ENCODE results near the gene EVC.

Gene EVC

DNA sequence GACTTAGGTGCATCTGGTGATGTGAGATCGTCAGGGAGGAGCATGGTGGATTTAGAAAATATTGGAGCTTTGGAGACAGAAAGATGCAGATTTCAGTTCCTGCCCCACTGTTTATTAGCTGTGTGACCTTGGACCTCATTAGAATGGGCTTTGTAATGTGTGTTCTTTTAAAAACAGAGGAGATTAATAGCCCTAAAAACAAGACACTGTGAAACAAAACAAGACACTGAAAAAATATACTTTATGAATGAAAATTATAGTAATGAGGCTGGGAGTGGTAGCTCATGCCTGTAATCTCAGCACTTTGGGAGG is 79.5 kb downstream of the EVC start:
- TF ChIP-seq, protein P1, sequence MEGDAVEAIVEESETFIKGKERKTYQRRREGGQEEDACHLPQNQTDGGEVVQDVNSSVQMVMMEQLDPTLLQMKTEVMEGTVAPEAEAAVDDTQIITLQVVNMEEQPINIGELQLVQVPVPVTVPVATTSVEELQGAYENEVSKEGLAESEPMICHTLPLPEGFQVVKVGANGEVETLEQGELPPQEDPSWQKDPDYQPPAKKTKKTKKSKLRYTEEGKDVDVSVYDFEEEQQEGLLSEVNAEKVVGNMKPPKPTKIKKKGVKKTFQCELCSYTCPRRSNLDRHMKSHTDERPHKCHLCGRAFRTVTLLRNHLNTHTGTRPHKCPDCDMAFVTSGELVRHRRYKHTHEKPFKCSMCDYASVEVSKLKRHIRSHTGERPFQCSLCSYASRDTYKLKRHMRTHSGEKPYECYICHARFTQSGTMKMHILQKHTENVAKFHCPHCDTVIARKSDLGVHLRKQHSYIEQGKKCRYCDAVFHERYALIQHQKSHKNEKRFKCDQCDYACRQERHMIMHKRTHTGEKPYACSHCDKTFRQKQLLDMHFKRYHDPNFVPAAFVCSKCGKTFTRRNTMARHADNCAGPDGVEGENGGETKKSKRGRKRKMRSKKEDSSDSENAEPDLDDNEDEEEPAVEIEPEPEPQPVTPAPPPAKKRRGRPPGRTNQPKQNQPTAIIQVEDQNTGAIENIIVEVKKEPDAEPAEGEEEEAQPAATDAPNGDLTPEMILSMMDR (IDR thresholded peaks at IDR 0.05; ENCODE audit: low read depth, low read length, missing control alignments), result no peak
- DNase-seq (ENCODE audit: low read depth), result no peak
- no peak overlapping the region for H3K4me3 ChIP-seq (ENCODE audit: low read depth, low read length)

DNA sequence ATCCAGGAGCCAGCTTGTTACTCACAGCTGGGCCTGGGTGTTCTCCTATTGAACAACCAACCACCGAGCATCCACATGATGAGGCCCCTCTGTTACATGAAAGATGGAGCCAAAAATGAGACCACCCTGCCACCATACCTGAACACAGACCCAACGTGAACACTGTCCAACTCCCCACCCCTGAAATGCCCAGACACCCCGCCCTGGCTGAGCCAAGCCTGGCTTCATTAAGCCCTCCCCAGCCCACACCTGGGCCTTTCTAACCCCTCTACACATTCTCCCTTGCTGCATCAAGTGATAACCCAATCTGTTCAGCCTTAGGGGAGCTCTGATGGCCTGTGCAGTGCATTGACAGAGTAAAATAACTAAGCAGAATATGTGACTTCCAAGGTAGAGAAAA is 80.7 kb downstream of the EVC start:
- TF ChIP-seq, protein P1 (IDR thresholded peaks at IDR 0.05; ENCODE audit: low read depth, low read length, missing control alignments), result no peak
- DNase-seq (ENCODE audit: low read depth), result no peak
- no peak overlapping the region for H3K4me3 ChIP-seq (ENCODE audit: low read depth, low read length)

DNA sequence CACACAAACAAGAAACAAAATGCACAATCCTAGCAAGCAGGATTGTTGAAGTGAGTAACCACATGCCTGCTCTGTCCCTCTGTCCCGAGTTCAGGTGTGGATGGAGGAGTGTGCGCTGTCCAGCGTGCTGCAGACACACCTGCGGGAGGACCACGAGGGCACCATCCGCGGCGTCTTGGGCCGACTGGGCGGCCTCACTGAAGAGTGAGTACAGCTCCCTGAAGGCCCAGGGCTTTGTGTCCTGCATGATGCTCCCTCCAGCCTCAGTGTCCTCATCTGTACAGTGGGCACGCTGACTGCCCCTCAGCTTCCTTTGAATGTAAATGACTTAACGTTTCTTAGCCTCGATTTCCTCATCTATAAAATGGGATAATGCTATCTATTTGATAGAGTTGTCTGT is 82.5 kb downstream of the EVC start:
- no peak for DNase-seq (ENCODE audit: low read depth)
- H3K4me3 ChIP-seq (ENCODE audit: low read depth, low read length), result no peak overlapping the region
- TF ChIP-seq, protein P1 (IDR thresholded peaks at IDR 0.05; ENCODE audit: low read depth, low read length, missing control alignments), result no peak

DNA sequence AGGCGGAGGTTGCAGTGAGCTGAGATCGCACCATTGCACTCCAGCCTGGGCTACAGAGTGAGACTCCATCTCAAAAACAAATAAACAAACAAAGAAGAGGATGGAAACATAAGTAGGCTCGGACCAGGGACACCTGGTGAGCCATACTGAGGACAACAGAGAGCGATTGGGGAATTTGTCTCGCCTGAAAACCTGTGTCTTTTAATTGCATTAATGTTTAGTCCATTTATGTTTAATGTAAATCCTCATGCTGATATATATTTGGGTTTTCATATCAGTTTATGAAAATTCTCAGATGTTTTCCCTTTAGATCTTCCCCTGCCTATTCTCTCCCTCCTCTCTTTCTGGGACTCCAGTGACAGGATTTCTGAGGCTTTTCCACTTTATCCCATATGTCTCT is 84.6 kb downstream of the EVC start:
- DNase-seq (ENCODE audit: low read depth), result no peak
- H3K4me3 ChIP-seq (ENCODE audit: low read depth, low read length), result no peak overlapping the region
- TF ChIP-seq, protein P1 (IDR thresholded peaks at IDR 0.05; ENCODE audit: low read depth, low read length, missing control alignments), result no peak

DNA sequence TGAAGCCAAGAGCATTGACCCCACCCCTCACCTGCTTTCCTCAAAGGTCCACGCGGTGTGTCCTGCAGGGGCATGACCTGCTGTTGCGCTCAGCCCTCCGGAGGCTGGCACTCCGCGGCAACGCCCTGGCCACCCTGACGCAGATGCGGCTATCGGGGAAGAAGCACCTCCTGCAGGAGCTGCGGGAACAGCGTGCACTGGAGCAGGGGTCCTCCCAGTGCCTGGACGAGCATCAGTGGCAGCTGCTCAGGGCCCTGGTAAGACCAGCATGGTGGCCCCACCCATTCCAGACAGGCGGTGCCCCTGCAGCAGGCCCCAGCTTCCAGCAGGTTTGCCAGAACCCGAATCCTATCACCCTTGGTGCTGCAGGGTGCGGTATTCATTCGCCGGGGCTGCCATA is 86.0 kb downstream of the EVC start:
- no peak overlapping the region for H3K4me3 ChIP-seq (ENCODE audit: low read depth, low read length)
- DNase-seq (ENCODE audit: low read depth), result no peak
- TF ChIP-seq, protein P1 (IDR thresholded peaks at IDR 0.05; ENCODE audit: low read depth, low read length, missing control alignments), result no peak

DNA sequence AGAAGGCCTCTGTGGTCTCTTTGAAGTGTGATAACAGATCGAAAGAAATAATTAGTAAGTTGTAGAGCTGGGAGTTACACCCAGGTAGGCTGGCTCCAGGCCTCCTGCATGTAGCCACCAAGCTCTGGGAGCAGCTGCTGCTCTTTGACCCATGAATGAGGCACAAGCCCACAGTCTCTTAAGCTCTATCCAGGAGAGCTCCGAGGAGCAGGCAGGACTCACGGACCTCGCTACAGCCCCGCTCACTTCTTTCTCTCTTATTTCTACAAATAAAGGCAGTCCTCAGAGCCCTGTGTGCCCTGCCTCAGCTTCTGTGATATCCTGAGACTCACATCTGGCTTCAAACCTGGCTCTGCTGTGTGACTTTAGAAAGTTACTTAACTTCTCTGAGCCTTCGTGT is 86.9 kb downstream of the EVC start:
- no peak overlapping the region for H3K4me3 ChIP-seq (ENCODE audit: low read depth, low read length)
- DNase-seq (ENCODE audit: low read depth), result no peak
- TF ChIP-seq, protein P1 (IDR thresholded peaks at IDR 0.05; ENCODE audit: low read depth, low read length, missing control alignments), result no peak

DNA sequence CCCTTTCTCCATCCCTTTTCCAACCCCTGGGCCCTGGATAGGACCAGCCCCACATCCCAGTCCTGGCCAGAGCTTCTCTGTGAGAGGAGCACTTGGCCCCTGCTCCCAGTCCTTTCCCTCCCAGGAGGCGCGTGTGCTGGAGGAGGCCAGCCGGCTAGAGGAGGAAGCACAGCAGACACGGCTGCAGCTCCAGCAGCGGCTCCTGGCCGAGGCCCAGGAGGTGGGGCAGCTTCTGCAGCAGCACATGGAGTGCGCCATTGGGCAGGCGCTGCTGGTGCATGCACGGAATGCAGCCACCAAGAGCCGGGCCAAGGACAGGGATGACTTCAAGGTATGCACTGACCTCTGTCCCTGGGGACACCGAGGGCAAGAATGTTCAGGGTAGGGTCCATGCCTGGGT is 87.5 kb downstream of the EVC start:
- TF ChIP-seq, protein P1 (IDR thresholded peaks at IDR 0.05; ENCODE audit: low read depth, low read length, missing control alignments), result no peak
- no peak for DNase-seq (ENCODE audit: low read depth)
- no peak overlapping the region for H3K4me3 ChIP-seq (ENCODE audit: low read depth, low read length)
